ENCODE data around the gene EPB41L2.
"Not testable (repeated sequence)": the region's sequence is repeated elsewhere in the genome, so short reads cannot be mapped to it uniquely, and the experiment has no call there.

The EPB41L2 gene
- 37.5 to 105 (median 61.3) reads per million in 18 experiments for total RNA-seq

DNA sequence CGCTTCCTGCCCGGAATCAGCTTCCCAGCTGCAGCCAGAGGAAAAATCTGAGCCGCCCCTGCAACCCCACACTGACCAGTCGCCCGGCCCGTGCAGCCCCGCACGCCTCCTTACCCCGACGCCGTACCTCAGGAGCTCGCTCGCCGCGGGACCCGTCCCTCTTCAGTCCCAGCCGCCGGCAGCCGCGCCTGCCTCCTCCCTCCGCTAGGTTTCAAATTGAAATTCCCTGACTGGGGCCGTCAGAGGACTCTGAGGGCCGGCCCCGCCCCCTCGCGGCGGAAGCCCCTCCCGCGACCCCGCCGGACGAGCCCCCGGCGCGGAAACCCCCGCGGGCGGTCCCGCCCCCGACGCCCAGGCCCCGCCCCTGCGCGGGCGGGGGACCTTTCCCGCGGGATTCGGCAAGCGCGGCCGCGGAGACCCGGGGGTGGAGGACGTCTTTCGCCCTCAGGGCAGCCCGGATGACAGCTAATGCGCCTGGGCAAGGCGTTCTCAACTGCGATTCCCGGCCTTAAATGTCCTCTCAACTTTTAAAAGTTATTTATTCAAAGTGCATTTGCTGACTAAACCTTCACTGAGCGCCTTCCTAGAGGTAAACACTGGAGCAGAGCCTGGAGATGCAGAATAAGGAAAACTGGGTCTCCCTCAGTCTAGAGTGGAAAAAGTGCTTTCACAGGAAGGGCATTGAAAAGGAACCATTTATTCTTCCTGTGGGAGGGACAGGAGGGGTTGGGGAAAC lies at the start of gene EPB41L2:
EPB41L2 (minus strand) TSS at position 218 of the 736 bp plus-strand sequence. CDS start 106,760 bp downstream, outside the sequence.
- peak; percentile 81 to 93 for DNase-seq

DNA sequence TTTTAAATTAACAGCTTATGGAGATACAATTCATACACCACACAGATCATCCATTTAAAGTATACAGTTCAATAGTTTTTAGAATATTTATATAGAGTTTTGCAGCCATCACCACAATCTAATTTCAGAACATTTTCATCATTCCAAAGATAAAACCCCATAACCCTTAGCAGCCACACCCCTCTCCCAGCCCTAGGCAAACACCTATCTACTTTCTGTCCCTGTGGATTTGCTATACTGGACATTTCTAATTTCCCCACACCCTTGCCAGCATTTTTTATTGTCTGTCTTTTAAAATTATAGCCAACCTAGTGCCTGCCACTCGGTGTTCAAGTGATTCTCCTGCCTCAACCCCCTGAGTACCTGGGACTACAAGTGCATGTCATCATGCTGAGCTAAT lies 49.2 kb upstream of the EPB41L2 start:
- DNase-seq = no peak

DNA sequence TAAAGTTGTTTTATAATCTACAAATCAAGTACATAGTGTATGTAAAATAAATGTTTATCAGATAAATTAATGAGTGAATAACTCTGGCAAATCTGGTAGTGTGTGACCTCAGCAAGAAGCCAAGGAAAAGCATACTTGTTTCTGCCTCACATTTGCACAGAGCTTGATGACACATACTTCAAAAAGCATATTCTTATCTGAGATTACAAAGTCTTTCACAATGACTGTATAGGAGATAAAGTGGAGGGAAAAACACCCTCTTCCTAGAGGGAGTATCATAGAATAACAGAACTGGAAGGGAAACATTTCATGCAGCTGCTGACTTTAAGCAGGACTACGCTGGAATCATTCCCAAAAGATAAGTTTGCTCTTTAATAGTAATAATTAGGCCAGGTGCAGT lies 44.1 kb upstream of the EPB41L2 start:
- DNase-seq = no peak

DNA sequence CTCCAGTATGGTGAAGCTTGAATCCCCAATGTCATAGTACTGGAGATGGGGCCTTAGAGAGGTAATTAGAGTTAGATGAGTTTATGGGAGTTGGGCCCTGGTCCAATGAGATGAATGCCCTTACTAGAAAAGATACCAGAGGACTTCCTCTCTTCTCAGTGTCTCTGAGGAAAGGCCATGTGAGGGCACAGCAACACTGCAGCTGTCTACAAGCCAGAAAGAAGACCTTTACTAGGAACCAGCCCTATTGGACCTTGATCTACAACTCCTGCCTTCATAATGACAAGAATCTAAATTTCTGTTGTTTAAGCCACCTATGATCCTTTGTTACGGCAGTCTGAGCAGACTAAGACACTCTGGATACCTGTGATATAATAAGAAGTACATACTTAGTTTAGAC lies 40.9 kb upstream of the EPB41L2 start:
- no peak for DNase-seq

DNA sequence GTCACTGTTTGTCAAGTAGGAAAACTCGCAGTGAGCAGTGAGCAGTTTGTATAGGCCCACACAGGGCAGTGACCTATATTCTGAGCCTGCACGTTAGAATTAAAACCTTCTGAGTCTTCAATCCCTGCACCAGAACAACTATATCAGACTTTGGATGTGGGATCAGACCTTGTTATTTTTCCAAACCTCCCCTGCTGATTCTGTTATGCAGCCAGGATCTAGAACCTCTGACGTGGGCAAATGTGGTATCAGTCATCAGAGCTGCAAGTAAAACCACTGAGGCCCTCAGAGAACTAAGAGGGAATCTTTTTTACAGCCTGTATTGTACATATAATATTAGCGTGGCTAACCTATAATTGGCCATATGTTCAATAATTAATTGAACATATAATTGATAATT lies 40.3 kb upstream of the EPB41L2 start:
- DNase-seq = no peak

DNA sequence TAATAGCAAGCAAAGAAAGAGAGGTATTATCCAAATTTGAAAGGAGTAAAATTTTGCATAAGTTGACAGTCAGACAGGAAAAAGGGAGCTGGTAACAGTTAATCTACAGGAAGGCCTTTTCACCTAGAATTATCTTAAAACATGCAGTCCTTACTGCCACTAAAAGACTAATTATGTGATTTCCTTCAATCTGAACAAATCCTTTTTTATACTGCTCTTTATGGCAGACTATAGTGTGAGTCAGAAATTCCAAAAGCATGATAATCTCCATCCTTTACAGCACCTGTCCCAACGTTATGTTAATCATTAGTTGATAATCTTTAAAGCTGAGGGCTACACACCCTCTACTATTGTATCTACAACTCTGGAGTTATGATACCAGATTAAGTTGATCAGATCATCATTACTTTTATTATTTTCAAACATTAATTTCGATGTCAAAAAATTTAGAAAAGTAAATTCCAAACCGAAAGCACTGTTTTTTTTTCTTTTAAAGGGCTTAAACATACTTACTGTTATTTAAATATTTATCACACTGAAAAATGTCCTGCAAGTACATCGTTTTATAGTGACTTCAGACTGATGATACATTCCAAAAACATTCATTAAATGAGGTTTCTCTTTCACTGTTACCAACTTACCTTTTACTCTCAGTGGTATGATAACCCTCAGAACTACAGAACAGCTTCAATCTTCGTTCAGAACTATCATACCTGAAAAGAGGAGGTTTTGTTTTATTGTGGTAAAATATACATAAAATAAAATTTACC lies 39.1 kb upstream of the EPB41L2 start:
- DNase-seq = no peak

DNA sequence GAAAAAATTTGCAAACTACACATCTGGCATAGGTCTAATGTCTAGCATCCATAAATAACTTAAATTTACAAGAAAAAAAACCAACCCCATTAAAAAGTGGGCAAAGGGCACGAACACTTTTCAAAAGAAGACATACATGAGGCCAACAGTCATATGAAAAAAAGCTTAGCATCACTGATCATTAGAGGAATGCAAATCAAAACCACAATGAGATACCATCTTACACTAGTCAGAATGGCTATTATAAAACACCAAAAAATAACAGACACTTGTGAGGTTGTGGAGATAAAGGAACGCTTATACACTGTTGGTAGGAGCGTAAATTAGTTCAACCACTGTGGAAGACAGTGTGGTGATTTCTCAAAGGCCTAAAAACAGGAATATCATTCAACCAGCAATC lies 33.7 kb upstream of the EPB41L2 start:
- DNase-seq = no peak

DNA sequence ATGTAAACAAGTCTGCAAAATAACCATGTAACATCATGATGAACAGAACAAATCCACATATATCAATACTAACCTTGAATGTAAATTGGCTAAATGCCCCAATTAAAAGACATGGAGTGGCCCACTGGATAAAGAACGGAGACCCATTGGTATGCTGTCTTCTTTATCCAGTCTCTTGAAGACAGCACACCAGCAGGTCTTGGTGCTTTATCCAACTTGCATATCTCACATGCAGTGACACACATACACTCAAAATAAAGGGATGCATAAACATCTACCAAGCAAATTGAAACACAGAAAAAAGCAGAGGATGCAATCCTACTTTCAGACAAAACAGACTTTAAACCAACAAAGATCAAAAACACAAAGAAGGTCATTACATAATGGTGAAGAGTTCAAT lies 30.3 kb upstream of the EPB41L2 start:
- no peak for DNase-seq

DNA sequence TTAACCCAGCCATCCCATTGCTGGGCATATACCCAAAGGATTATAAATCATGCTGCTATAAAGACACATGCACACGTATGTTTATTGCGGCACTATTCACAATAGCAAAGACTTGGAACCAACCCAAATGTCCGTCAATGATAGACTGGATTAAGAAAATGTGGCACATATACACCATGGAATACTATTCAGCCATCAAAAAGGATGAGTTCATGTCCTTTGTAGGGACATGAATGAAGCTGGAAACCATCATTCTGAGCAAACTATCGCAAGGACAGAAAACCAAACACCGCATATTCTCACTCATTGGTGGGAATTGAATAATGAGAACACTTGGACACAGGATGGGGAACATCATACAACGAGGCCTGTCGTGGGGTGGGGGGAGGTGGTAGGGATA lies 28.9 kb upstream of the EPB41L2 start:
- DNase-seq = not testable (repeated sequence)

DNA sequence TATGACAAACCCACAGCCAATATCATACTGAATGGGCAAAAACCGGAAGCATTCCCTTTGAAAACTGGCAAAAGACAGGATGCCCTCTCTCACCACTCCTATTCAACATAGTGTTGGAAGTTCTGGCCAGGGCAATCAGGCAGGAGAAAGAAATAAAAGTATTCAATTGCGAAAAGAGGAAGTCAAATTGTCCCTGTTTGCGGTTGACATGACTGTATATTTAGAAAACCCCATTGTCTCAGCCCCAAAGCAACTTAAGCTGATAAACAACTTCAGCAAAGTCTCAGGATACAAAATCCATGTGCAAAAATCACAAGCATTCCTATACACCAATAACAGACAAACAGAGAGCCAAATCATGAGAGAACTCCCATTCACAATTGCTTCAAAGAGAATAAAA lies 27.3 kb upstream of the EPB41L2 start:
- peak in 1 of 2 donors; percentile 9 for DNase-seq

DNA sequence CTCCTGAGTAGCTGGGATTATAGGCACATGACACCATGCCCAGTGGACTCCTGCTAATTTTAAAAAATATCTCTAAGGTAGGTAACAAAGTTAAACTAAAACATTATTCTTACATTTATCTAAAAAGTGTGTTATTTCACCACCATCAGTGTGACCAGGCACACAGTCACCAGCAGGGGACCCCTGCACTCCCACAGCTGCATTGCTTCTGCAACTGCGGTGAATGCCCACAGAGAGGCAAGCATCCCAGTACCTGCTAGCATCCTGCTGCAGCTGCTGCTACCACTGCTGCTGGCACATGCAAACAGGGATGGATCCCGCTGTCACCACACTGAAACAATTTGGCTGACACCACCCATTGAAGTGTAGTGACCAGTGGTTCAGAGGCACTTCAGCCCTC lies 21.9 kb upstream of the EPB41L2 start:
- DNase-seq = no peak

DNA sequence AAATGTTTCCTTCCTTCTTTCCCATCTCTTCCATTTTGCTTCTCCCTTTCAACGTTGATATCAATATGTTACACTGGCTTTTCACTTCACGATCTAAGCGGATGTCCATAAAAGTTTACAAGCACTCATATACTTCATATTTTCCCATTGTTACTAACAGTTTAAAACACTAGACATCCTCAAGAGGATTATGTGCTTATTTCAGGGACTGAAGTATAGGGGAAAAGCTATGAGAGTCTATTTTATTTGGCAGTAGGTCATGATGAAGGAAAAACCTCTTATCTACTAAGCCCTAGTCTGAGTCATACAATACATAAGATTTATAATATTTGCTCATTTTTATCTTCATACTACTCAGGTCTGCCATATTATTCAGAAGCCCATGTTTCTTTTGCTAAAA lies 20.6 kb upstream of the EPB41L2 start:
- DNase-seq = no peak

DNA sequence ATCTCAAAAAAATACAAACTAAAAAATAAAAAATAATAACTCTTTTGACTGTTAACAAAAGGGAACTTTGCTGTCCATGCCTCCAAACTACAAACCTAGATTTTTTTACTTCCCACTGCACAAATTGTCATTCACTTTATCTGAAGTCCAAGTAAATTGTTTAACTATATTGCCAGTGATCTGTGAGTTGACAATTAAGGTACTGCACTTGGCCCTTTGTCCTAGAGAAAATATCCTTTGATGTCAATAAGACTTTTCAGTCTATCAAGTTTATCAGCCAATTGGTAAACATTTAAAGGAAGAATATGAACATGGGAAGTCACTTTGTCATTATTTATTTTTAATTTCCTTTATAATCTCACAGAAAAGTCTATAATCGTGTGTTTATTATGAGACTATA lies 19.3 kb upstream of the EPB41L2 start:
- no peak for DNase-seq

DNA sequence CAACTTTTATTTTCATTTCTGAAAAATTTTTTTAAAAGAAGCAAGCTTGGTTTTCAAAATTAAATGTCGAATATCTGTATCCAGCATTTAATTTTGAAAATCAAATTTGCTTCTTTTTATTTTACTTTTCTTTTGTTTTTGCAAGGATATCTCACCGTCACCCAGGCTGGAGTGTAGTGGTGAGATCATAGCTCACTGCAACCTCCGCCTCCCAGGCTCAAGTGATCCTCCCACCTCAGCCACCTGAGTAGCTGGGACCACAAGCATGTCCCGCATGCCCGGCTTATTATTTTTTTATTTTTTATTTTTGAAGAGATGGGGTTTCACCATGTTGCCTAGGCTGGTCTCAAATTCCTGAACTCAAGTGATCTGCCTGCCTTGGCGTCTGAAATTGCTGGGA lies 17.0 kb upstream of the EPB41L2 start:
- DNase-seq = no peak

DNA sequence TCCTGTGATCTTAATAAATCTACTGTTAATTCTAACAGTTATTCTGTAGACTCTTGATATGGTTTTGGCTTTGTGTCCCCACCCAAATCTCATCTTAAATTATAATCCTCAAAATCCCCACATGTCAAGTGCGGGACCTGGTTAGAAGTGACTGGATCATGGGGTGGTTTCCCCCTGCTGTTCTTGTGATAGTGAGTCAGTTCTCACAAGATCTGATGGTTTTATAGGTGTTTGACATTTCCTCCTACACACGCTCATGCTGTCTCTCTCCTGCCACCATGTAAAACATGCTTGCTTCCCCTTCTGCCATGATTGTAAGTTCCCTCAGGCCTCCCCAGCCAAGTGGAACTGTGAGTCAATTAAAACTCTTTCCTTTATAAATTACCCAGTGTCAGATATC lies 10.5 kb upstream of the EPB41L2 start:
- DNase-seq = no peak

DNA sequence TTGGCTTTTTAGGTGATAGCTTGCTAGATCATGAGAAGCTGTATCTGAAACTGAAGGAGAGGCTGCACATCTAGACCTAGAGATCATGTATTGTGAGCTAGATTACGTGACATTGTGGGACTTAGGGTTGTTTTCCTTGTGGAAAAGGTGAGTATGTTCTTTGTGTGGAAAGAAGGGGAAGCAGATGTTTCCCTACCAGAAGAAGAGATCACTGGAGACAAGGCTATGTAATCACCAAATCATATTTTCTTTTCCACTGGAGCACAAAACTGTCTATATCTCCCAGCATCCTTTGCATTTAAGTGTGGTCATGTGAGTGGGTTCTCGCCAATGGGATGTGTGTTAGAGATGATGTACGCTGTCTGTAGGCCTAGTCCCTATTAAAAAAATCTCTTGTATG lies 7.0 kb upstream of the EPB41L2 start:
- DNase-seq = no peak

DNA sequence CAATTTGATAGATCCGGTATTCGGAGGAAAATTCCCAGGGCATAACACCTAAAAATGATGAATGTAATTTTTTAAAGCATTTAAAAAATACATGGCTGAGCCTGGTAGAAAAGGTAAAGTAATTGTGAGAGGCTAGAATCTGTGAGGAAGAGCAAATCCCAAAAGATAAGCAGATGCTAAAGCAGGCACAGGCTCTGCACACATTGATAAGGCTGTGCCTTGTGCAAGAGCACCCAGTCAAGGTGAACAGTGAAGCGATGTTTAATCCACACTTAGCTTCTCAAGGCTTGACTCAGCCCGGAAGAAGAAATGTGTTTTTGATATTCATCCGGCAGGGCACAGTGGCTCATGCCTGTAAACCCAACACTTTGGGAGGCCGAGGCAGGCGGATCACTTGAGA lies 5.1 kb upstream of the EPB41L2 start:
- no peak for DNase-seq

DNA sequence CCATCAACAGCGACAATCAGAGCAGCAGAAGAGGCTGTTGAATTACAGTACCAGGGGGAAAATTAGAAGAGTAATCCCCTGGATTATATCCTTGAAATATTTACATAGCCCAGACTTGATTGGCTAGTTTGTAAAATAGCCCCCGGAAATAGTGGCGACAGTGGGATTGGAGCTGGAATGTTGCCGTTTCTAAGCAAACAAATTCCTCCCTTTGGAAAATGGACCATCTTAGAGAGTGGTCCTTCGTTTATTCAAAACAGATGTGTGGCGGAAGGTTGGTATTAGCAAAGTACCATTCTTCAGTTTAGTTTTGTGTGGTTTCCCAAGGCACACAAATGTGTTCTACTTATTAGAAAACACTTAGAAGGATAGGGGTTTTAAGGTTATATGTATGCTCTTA lies 4.5 kb upstream of the EPB41L2 start:
- no peak for DNase-seq

DNA sequence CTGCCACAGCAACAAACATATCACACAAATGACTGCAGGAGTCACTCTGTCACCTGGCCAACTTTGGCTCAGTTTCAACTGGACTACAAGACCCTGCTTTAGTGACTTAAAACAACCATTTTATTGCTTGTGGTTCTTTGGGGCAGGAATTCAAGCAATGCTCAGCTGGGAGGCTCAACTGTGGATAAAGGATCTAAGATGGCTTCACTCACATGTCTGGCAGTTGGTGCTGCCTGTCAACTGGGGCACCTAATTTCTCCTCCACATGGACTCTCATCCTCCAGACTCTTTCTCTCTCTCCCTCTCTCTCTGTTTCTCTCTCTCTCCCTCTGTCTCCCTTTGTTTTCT lies 2.8 kb upstream of the EPB41L2 start:
- DNase-seq = no peak

DNA sequence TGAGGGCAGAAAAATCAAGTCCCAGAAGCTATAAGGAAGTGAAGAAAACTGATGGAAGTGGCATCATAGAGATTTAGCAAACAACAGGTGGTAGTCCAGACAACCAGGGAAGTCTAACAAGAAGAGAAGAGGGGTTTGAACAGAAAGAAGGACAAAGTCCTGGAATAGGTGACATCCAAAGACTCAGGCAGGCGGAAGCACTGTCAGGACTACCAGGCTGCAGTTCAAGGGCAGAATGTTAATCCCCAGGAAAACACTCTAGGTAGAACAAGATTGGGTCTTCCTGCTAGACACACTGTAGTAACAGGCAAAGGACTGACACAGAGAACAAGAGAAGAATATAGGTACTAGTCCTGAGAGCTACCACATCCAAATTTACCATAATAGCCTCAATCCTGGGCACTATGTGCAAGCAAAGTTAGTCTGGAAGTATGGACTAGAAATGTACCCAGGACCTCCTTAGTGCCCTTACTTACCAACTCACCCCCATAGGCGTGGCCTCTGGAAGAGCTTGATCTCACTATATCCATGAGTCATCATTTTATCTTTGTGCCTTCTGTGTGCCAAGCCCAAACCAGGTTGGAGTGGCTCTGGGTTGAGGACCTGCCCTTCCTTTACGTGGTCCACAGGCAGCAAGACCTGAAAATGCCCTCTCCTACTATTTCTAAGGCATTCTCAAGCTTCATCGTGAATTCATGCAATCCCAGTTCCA lies 2.2 kb upstream of the EPB41L2 start:
- no peak for DNase-seq

DNA sequence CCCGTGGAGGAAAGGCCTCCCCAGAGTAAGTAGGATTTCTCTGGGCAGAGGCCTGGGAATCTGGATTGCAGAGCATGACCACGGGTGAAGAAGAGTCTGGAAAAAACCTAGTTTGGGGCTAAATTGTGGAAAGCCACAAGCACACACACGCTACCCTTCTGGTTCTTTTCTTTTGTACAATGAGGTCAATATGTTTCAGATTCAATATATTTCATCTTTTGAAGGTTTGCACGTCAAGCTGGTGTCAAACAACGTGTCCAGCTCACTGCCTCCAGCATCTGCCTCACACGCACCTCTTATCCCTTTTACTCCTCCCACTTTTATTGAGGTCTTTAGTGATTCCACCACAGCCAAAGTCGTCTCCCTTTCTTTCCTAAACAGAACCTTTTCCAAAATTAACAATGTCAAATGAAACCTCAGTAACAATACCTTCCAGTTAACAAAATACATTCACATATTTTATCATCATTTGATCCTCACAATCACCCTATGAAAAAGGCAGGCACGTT lies 773 bp upstream of the EPB41L2 start:
- DNase-seq = no peak

DNA sequence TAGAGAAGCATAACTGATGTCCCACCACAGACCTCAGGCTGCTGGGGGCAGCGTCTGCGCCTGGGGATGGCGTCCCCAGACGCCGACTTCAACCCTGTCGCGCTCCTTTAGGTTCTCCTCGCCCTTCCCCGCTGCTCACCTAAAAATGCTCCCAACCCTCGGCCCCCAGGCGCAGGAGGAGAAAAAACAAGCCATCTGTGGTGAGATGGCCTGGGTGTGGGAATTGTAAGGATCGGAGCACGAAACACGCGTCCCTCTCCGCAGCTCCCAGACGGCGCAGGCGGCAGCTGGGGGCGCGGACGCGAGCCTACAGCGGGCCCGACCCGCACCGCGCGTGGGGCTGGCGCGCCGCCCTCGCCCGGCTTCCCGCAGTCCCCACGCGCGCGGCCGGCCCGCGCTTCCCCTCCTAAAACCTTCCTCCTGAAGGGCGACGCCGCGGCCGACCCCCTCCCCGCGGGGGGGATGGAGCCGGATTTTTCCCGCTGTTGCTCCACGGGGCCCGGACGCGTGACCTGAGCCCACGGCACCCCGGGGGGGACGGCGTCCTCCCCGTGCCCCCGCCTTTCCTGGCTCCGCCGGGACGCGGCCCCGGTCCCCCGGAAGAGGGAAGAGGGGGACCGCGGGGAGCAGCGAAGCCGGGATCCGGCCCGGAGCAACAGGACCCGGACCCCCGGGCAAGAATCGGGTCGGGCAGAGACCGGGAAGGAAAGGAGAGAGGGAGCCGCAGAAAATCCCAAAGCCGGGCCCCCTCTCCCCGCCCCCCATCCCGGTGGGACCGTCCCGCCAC lies 611 bp downstream of the EPB41L2 start:
- peak in 1 of 2 donors; percentile 20 for DNase-seq

DNA sequence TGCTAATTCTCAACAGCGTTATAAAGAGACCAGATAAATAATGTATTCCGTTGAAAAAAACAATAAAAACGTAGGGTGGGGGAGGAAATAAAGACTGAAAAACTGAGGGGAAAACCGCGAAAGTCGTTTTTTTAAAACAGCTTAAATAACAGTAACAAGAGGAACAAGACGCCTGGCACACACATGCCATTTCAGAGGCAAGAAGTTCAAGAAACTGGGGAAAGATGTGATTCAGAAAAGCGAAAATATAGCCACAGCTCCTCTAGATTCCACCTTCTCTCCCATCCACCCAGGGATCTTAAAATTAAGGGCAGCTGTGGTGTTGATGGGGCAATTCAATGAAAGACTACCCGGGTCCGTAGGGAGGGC lies 1.3 kb downstream of the EPB41L2 start:
- peak in 1 of 2 donors; percentile 15 for DNase-seq

Data from inflammatory macrophage (primary cell).